ENCODE results near the gene MBTPS1. TPM values are rescaled to one million over a fixed set of nuclear protein-coding genes. Genes with fewer than 3 reads are reported as not detected.

Gene MBTPS1
- total RNA-seq, 6 experiments from 2014 or later = 34.5 to 45.6 (median 40.1) TPM

- no peaks in the 10 kb centered on the region for H3K27me3 ChIP-seq
- DNase-seq (no peak), ATAC-seq (no peak)
- H3K36me3 ChIP-seq = peaks cover 0 to 68% (median 32%) of the 10 kb centered on the region in 4 donors
- peaks cover 0 to 3% (median 0%) of the 10 kb centered on the region in 4 donors for H3K4me1 ChIP-seq
- 40% methylated on average over 6 of the region's 6 CpGs for WGBS (ENCODE audit: insufficient coverage, low coverage, low lambda C conversion rate, missing lambda C conversion rate)
- H3K27ac ChIP-seq = no peak overlapping the region
- TF ChIP-seq CTCF (IDR thresholded peaks at IDR 0.05) (no peak), POLR2A (IDR thresholded peaks at IDR 0.05) (no peak)
- H3K4me3 ChIP-seq = no peak overlapping the region
- H3K9me3 ChIP-seq = no peaks in the 10 kb centered on the region
- intact Hi-C loops (cut with DNase I) = loop anchor here (10.0 kb wide), 1 partner anchor 99 kb away; the partner anchor contains the start of gene TAF1C (in 2 of the 2)
Observed at GRCh38 chr16:84085773-84086172, 31.0 kb downstream of the MBTPS1 start.

GRCh38 chr16:84085271-84085667, 31.5 kb downstream of the MBTPS1 start:
- intact Hi-C loops (cut with DNase I) = loop anchor here (10.0 kb wide), 1 partner anchor 100 kb away; the partner anchor contains the start of gene TAF1C (in 2 of the 2)
- Histone ChIP-seq H3K9me3 (no peaks in the 10 kb centered on the region), H3K27ac (no peak overlapping the region), H3K4me3 (no peak overlapping the region), H3K27me3 (no peaks in the 10 kb centered on the region), H3K36me3 (peaks cover 0 to 68% (median 31%) of the 10 kb centered on the region in 4 donors), H3K4me1 (peaks cover 0 to 3% (median 0%) of the 10 kb centered on the region in 4 donors)
- DNase-seq = no peak
- WGBS (ENCODE audit: insufficient coverage, low coverage, low lambda C conversion rate, missing lambda C conversion rate) = 59% methylated on average over 6 of the region's 8 CpGs
- no peak for ATAC-seq
- no peak for TF ChIP-seq CTCF (IDR thresholded peaks at IDR 0.05)
- no peak for TF ChIP-seq POLR2A (IDR thresholded peaks at IDR 0.05)

GRCh38 chr16:84084570-84085270, 32.0 kb downstream of the MBTPS1 start:
- Histone ChIP-seq H3K9me3 (no peaks in the 10 kb centered on the region), H3K36me3 (peaks cover 0 to 68% (median 26%) of the 10 kb centered on the region in 4 donors), H3K4me1 (peaks cover 0 to 3% (median 0%) of the 10 kb centered on the region in 4 donors), H3K4me3 (no peak overlapping the region), H3K27me3 (no peaks in the 10 kb centered on the region), H3K27ac (no peak overlapping the region)
- DNase-seq = peak; percentile 59 to 72 (median 70)
- TF ChIP-seq POLR2A (IDR thresholded peaks at IDR 0.05) (no peak), CTCF (IDR thresholded peaks at IDR 0.05) (peak; percentile 63 to 83 (median 80))
- peak; percentile 87 to 92 (median 90) for ATAC-seq
- WGBS (ENCODE audit: insufficient coverage, low coverage, low lambda C conversion rate, missing lambda C conversion rate) = 32% methylated on average over 3 of the region's 11 CpGs
- intact Hi-C loops (cut with DNase I) = loop anchor here (10.0 kb wide), 1 partner anchor 100 kb away; the partner anchor contains the start of gene TAF1C (in 2 of the 2)

- intact Hi-C loops (cut with DNase I) = loop anchor here (10.0 kb wide), 1 partner anchor 102 kb away; the partner anchor contains the start of gene TAF1C (in 2 of the 2)
- ATAC-seq = peak in 3 of 4 donors; percentile 27 to 29 (median 27)
- Histone ChIP-seq H3K27ac (no peak overlapping the region), H3K4me1 (peaks cover 0 to 3% (median 0%) of the 10 kb centered on the region in 4 donors), H3K4me3 (no peak overlapping the region), H3K36me3 (peaks cover 0 to 62% (median 20%) of the 10 kb centered on the region in 4 donors), H3K27me3 (no peaks in the 10 kb centered on the region), H3K9me3 (no peaks in the 10 kb centered on the region)
- DNase-seq = no peak
- WGBS (ENCODE audit: insufficient coverage, low coverage, low lambda C conversion rate, missing lambda C conversion rate) = 68% methylated on average over 6 of the region's 11 CpGs
- no peak for TF ChIP-seq CTCF (IDR thresholded peaks at IDR 0.05)
- no peak for TF ChIP-seq POLR2A (IDR thresholded peaks at IDR 0.05)
Observed at GRCh38 chr16:84082835-84083569, 33.7 kb downstream of the MBTPS1 start.
